ENCODE results near the gene MNS1.

MNS1 gene

GRCh38 chr15:56390739-56391267 is 74.1 kb downstream of the MNS1 start:
- H2BK12ac ChIP-seq (ENCODE audit: low read length): no peak overlapping the region
- no peak overlapping the region for H4K91ac ChIP-seq (ENCODE audit: low read depth, low read length)
- H3K27ac ChIP-seq (ENCODE audit: low read depth, low read length): no peak overlapping the region
- H3K27me3 ChIP-seq (ENCODE audit: insufficient read depth, low read length): no peaks in the 10 kb centered on the region
- no CpG with 5 or more reads among the region's 2 CpGs for WGBS (ENCODE audit: extremely low coverage, insufficient coverage, insufficient read length)
- H2BK5ac ChIP-seq (ENCODE audit: low read depth, low read length, poor library complexity): no peak overlapping the region
- no peaks in the 10 kb centered on the region for H3K36me3 ChIP-seq (ENCODE audit: control insufficient read depth in 1 of 2, insufficient read depth in 2 of 2, low read length in 2 of 2)
- H3K18ac ChIP-seq (ENCODE audit: low read length): no peak overlapping the region
- H4K12ac ChIP-seq (ENCODE audit: low read depth, low read length): no peak overlapping the region
- no peak overlapping the region for H3K4me2 ChIP-seq (ENCODE audit: low read length)
- H4K8ac ChIP-seq (ENCODE audit: low read depth, low read length): no peak overlapping the region
- DNase-seq: no peak
- no peak overlapping the region for H3K4me3 ChIP-seq (ENCODE audit: low read depth, low read length)
- H3K79me1 ChIP-seq (ENCODE audit: low read length): no peaks in the 10 kb centered on the region
- no peaks in the 10 kb centered on the region for H3K4me1 ChIP-seq (ENCODE audit: control insufficient read depth in 1 of 2, insufficient read depth in 2 of 2, low read length in 2 of 2)
- no peak overlapping the region for H3K23ac ChIP-seq (ENCODE audit: low read length)
- H3K14ac ChIP-seq (ENCODE audit: low read length): no peak overlapping the region
- no peak overlapping the region for H3K4ac ChIP-seq (ENCODE audit: low read depth, low read length)
- H2BK120ac ChIP-seq (ENCODE audit: insufficient read depth, low read length, poor library complexity): no peak overlapping the region
- H2AK5ac ChIP-seq (ENCODE audit: low read length): no peak overlapping the region
- no peaks in the 10 kb centered on the region for H3K79me2 ChIP-seq (ENCODE audit: control insufficient read depth, insufficient read depth, low read length, poor library complexity)
- no peaks in the 10 kb centered on the region for H3K9me3 ChIP-seq (ENCODE audit: insufficient read depth, low read depth, low read length)
- no peak overlapping the region for H3K9ac ChIP-seq (ENCODE audit: low read length)
- H2AFZ ChIP-seq (ENCODE audit: insufficient read depth, low read length, poor library complexity): no peak overlapping the region

GRCh38 chr15:56385908-56386307 is 79.0 kb downstream of the MNS1 start:
- H4K12ac ChIP-seq (ENCODE audit: low read depth, low read length): no peak overlapping the region
- no peak overlapping the region for H3K14ac ChIP-seq (ENCODE audit: low read length)
- H3K27me3 ChIP-seq (ENCODE audit: insufficient read depth, low read length): no peaks in the 10 kb centered on the region
- no peaks in the 10 kb centered on the region for H3K79me1 ChIP-seq (ENCODE audit: low read length)
- H3K4ac ChIP-seq (ENCODE audit: low read depth, low read length): no peak overlapping the region
- no peak overlapping the region for H2BK120ac ChIP-seq (ENCODE audit: insufficient read depth, low read length, poor library complexity)
- H3K23ac ChIP-seq (ENCODE audit: low read length): no peak overlapping the region
- H3K79me2 ChIP-seq (ENCODE audit: control insufficient read depth, insufficient read depth, low read length, poor library complexity): no peaks in the 10 kb centered on the region
- no peak overlapping the region for H3K27ac ChIP-seq (ENCODE audit: low read depth, low read length)
- H2BK5ac ChIP-seq (ENCODE audit: low read depth, low read length, poor library complexity): no peak overlapping the region
- H3K4me2 ChIP-seq (ENCODE audit: low read length): no peak overlapping the region
- no peak overlapping the region for H3K4me3 ChIP-seq (ENCODE audit: low read depth, low read length)
- H3K36me3 ChIP-seq (ENCODE audit: control insufficient read depth in 1 of 2, insufficient read depth in 2 of 2, low read length in 2 of 2): no peaks in the 10 kb centered on the region
- H2AK5ac ChIP-seq (ENCODE audit: low read length): no peak overlapping the region
- no peak overlapping the region for H2BK12ac ChIP-seq (ENCODE audit: low read length)
- no CpG with 5 or more reads among the region's 3 CpGs for whole genome bisulfite sequencing (ENCODE audit: extremely low coverage, insufficient coverage, insufficient read length)
- no peak overlapping the region for H3K9ac ChIP-seq (ENCODE audit: low read length)
- DNase-seq: no peak
- no peak overlapping the region for H3K18ac ChIP-seq (ENCODE audit: low read length)
- no peaks in the 10 kb centered on the region for H3K4me1 ChIP-seq (ENCODE audit: control insufficient read depth in 1 of 2, insufficient read depth in 2 of 2, low read length in 2 of 2)
- H3K9me3 ChIP-seq (ENCODE audit: insufficient read depth, low read depth, low read length): no peaks in the 10 kb centered on the region
- no peak overlapping the region for H2AFZ ChIP-seq (ENCODE audit: insufficient read depth, low read length, poor library complexity)
- H4K91ac ChIP-seq (ENCODE audit: low read depth, low read length): no peak overlapping the region
- no peak overlapping the region for H4K8ac ChIP-seq (ENCODE audit: low read depth, low read length)

- Histone ChIP-seq H3K79me1 (ENCODE audit: low read length) (no peaks in the 10 kb centered on the region), H2AK5ac (ENCODE audit: low read length) (no peak overlapping the region), H2BK12ac (ENCODE audit: low read length) (no peak overlapping the region), H3K9ac (ENCODE audit: low read length) (no peak overlapping the region), H3K23ac (ENCODE audit: low read length) (no peak overlapping the region), H3K79me2 (ENCODE audit: control insufficient read depth, insufficient read depth, low read length, poor library complexity) (no peaks in the 10 kb centered on the region), H3K27ac (ENCODE audit: low read depth, low read length) (no peak overlapping the region), H3K4me2 (ENCODE audit: low read length) (no peak overlapping the region), H4K12ac (ENCODE audit: low read depth, low read length) (no peak overlapping the region), H3K4ac (ENCODE audit: low read depth, low read length) (no peak overlapping the region), H2BK5ac (ENCODE audit: low read depth, low read length, poor library complexity) (no peak overlapping the region), H3K9me3 (ENCODE audit: insufficient read depth, low read depth, low read length) (no peaks in the 10 kb centered on the region), H3K18ac (ENCODE audit: low read length) (no peak overlapping the region), H3K4me3 (ENCODE audit: low read depth, low read length) (no peak overlapping the region), H2BK120ac (ENCODE audit: insufficient read depth, low read length, poor library complexity) (no peak overlapping the region), H2AFZ (ENCODE audit: insufficient read depth, low read length, poor library complexity) (no peak overlapping the region), H3K4me1 (ENCODE audit: control insufficient read depth in 1 of 2, insufficient read depth in 2 of 2, low read length in 2 of 2) (no peaks in the 10 kb centered on the region), H3K14ac (ENCODE audit: low read length) (no peak overlapping the region), H3K27me3 (ENCODE audit: insufficient read depth, low read length) (no peaks in the 10 kb centered on the region), H4K91ac (ENCODE audit: low read depth, low read length) (no peak overlapping the region), H4K8ac (ENCODE audit: low read depth, low read length) (no peak overlapping the region), H3K36me3 (ENCODE audit: control insufficient read depth in 1 of 2, insufficient read depth in 2 of 2, low read length in 2 of 2) (no peaks in the 10 kb centered on the region)
- no CpG with 5 or more reads among the region's 3 CpGs for WGBS (ENCODE audit: extremely low coverage, insufficient coverage, insufficient read length)
- no peak for DNase-seq
Measured at GRCh38 chr15:56383010-56383409, 81.9 kb downstream of the MNS1 start.

Data from trophoblast cell (in vitro differentiated cells and primary cell).